Activated CD8-positive, alpha-beta memory T cell treated with anti-CD3 and anti-CD28 coated beads, Interleukin-2, amount 50 U/mL, for 1 hour (primary cell): ENCODE data around the gene PLAU.
"Not testable (repeated sequence)": the region's sequence is repeated elsewhere in the genome, so short reads cannot be mapped to it uniquely, and the experiment has no call there.

ENCODE experiments used
- DNase-seq: peaks from one replicate; pipeline ENCODE4 v3.0.0-alpha.2; 2020; ENCODE audit errors: extremely low read depth

PLAU gene

GRCh38 chr10:73898730-73899410, 12.1 kb upstream of the PLAU start:
- no peak for DNase-seq

GRCh38 chr10:73899423-73899822, 11.5 kb upstream of the PLAU start:
- DNase-seq, result no peak

- DNase-seq, result no peak
Observed at GRCh38 chr10:73900064-73900463, 10.9 kb upstream of the PLAU start.

- DNase-seq, result no peak
Observed at GRCh38 chr10:73901261-73901660, 9.7 kb upstream of the PLAU start.

GRCh38 chr10:73902351-73902750, 8.6 kb upstream of the PLAU start:
- no peak for DNase-seq

GRCh38 chr10:73905256-73906020, 5.5 kb upstream of the PLAU start:
- no peak for DNase-seq

GRCh38 chr10:73906524-73907447, 4.1 kb upstream of the PLAU start:
- DNase-seq, result no peak

GRCh38 chr10:73907841-73908517, 3.0 kb upstream of the PLAU start:
- no peak for DNase-seq

GRCh38 chr10:73908853-73909539, 1.9 kb upstream of the PLAU start:
- DNase-seq, result no peak

GRCh38 chr10:73909540-73910115, 1.3 kb upstream of the PLAU start:
- no peak for DNase-seq

GRCh38 chr10:73910401-73910763, 550 bp upstream of the PLAU start:
- no peak for DNase-seq

GRCh38 chr10:73911553-73912004, 647 bp downstream of the PLAU start:
- DNase-seq, result no peak

GRCh38 chr10:73914036-73914435, 3.1 kb downstream of the PLAU start:
- no peak for DNase-seq

- no peak for DNase-seq
Observed at GRCh38 chr10:73915206-73915851, 4.4 kb downstream of the PLAU start.

- DNase-seq, result no peak
Observed at GRCh38 chr10:73916761-73917470, 6.0 kb downstream of the PLAU start.

GRCh38 chr10:73917566-73918305, 6.8 kb downstream of the PLAU start:
- DNase-seq, result no peak

GRCh38 chr10:73919481-73919880, 8.5 kb downstream of the PLAU start:
- DNase-seq, result not testable (repeated sequence)

- no peak for DNase-seq
Observed at GRCh38 chr10:73920089-73920488, 9.2 kb downstream of the PLAU start.
